MM.1S (cell line): ENCODE results near the gene CCDC77.
A peak's percentile ranks its signal among the peaks of the same experiment; 100 is the strongest.
"Not testable (repeated sequence)": the region's sequence is repeated elsewhere in the genome, so short reads cannot be mapped to it uniquely, and the experiment has no call there.

Experiments used
- DNase-seq: peaks from one replicate; pipeline ENCODE4 v3.0.0-alpha.2; 2015
- H2AFZ ChIP-seq: fragments of 300-600 bp; sonication (generic); 2 replicates; pipeline ENCODE4 v1.6.0; 2016; ENCODE audit warnings: antibody characterized with exemption, low read length
- H3F3A ChIP-seq: fragments of 300-600 bp; sonication (generic); 2 replicates; pipeline ENCODE4 v1.6.1; 2016; ENCODE audit warnings: mild to moderate bottlenecking, antibody characterized with exemption, low read length, moderate library complexity, mixed read lengths; ENCODE audit not compliant: insufficient read depth
- H3K27ac ChIP-seq: fragments of 300-600 bp; sonication (generic); 2 replicates; pipeline ENCODE4 v1.5.1; 2016; ENCODE audit warnings: mild to moderate bottlenecking, low read length
- H3K27me3 ChIP-seq: fragments of 300-600 bp; sonication (generic); replicated peaks from 2 replicates; pipeline ENCODE4 v1.6.0; 2016; ENCODE audit warnings: low read length; ENCODE audit not compliant: insufficient read depth
- H3K36me3 ChIP-seq: fragments of 300-600 bp; sonication (generic); replicated peaks from 2 replicates; pipeline ENCODE4 v1.6.1; 2016; ENCODE audit warnings: mild to moderate bottlenecking, low read length, mixed read lengths; ENCODE audit not compliant: insufficient read depth
- H3K4me1 ChIP-seq: fragments of 300-600 bp; sonication (generic); 2 replicates; pipeline ENCODE4 v1.6.1; 2016; ENCODE audit warnings: low read length, mixed read lengths
- H3K4me2 ChIP-seq: fragments of 300-600 bp; sonication (generic); 2 replicates; pipeline ENCODE4 v1.6.0; 2016; ENCODE audit warnings: low read depth, low read length
- H3K4me3 ChIP-seq: fragments of 300-600 bp; sonication (generic); 2 replicates; pipeline ENCODE4 v1.5.1; 2016; ENCODE audit warnings: low read length, mixed read lengths
- H3K79me2 ChIP-seq: fragments of 300-600 bp; sonication (generic); 2 replicates; pipeline ENCODE4 v1.6.1; 2016; ENCODE audit warnings: mixed run types, low read length, mixed read lengths
- H3K9ac ChIP-seq: fragments of 300-600 bp; sonication (generic); 2 replicates; pipeline ENCODE4 v1.6.1; 2016; ENCODE audit warnings: low read length, mixed read lengths
- H3K9me2 ChIP-seq: fragments of 300-600 bp; sonication (generic); replicated peaks from 2 replicates; pipeline ENCODE4 v1.6.1; 2016; ENCODE audit warnings: mild to moderate bottlenecking, low read length, mixed read lengths; ENCODE audit not compliant: insufficient read depth
- H3K9me3 ChIP-seq: fragments of 300-600 bp; sonication (generic); replicated peaks from 2 replicates; pipeline ENCODE4 v1.6.1; 2016; ENCODE audit warnings: mild to moderate bottlenecking, low read length, mixed read lengths; ENCODE audit not compliant: insufficient read depth
- H4K20me1 ChIP-seq: fragments of 300-600 bp; sonication (generic); 2 replicates; pipeline ENCODE4 v1.6.1; 2016; ENCODE audit warnings: mild to moderate bottlenecking, low read length, moderate library complexity, mixed read lengths; ENCODE audit not compliant: insufficient read depth
- CTCF ChIP-seq: fragments of 300-600 bp; sonication (generic); IDR thresholded peaks from 2 replicates; pipeline ENCODE4 v1.5.1; 2016; ENCODE audit warnings: antibody characterized with exemption, low read length, mixed read lengths
- EZH2 ChIP-seq: fragments of 300-600 bp; sonication (generic); optimal IDR thresholded peaks from 2 replicates; pipeline ENCODE3; 2017; ENCODE audit warnings: low read depth, mild to moderate bottlenecking, antibody characterized with exemption, low read length, mixed read lengths
- EZH2phosphoT487 ChIP-seq: fragments of 300-600 bp; sonication (generic); IDR thresholded peaks from 2 replicates; pipeline ENCODE4 v1.6.1; 2018; ENCODE audit warnings: antibody characterized with exemption, low read length

Gene CCDC77

GRCh38 chr12:418432-418831, 17.0 kb downstream of the CCDC77 start:
- H3K36me3 ChIP-seq, result no peaks in the 10 kb centered on the region; the same call in 1 of the 2 replicates
- no peak overlapping the region for H3K9ac ChIP-seq
- no peak overlapping the region for H3K4me2 ChIP-seq
- no peaks in the 10 kb centered on the region for H3K27me3 ChIP-seq
- H4K20me1 ChIP-seq, result no peaks in the 10 kb centered on the region
- no peaks in the 10 kb centered on the region for H3K9me3 ChIP-seq
- no peak overlapping the region for H3K27ac ChIP-seq
- DNase-seq, result no peak
- no peaks in the 10 kb centered on the region for H3K4me1 ChIP-seq
- H3K4me3 ChIP-seq, result no peak overlapping the region
- no peak overlapping the region for H2AFZ ChIP-seq
- no peaks in the 10 kb centered on the region for H3K79me2 ChIP-seq
- no peak for TF ChIP-seq EZH2
- no peak for TF ChIP-seq CTCF
- no peak for TF ChIP-seq EZH2phosphoT487
- H3F3A ChIP-seq, result no peaks in the 10 kb centered on the region
- H3K9me2 ChIP-seq, result no peaks in the 10 kb centered on the region

- no peak overlapping the region for H3K27ac ChIP-seq
- no peaks in the 10 kb centered on the region for H3K79me2 ChIP-seq
- H3K4me3 ChIP-seq, result no peak overlapping the region
- no peak overlapping the region for H3K4me2 ChIP-seq
- H2AFZ ChIP-seq, result no peak overlapping the region
- H3K9me2 ChIP-seq, result no peaks in the 10 kb centered on the region
- H3K4me1 ChIP-seq, result no peaks in the 10 kb centered on the region
- H3K36me3 ChIP-seq, result no peaks in the 10 kb centered on the region
- TF ChIP-seq CTCF, result no peak
- no peak for TF ChIP-seq EZH2phosphoT487
- TF ChIP-seq EZH2, result no peak
- H3K27me3 ChIP-seq, result no peaks in the 10 kb centered on the region
- no peaks in the 10 kb centered on the region for H3F3A ChIP-seq
- no peaks in the 10 kb centered on the region for H3K9me3 ChIP-seq
- H3K9ac ChIP-seq, result no peak overlapping the region
- no peak for DNase-seq
- no peaks in the 10 kb centered on the region for H4K20me1 ChIP-seq
These were observed 21.1 kb downstream of the CCDC77 start for GRCh38 chr12:422526-422925.

GRCh38 chr12:435737-436136, 34.3 kb downstream of the CCDC77 start:
- H2AFZ ChIP-seq, H3K79me2 ChIP-seq, H3K27me3 ChIP-seq, H3K9me2 ChIP-seq, H3K4me1 ChIP-seq, H3K4me3 ChIP-seq, H3K4me2 ChIP-seq, H3F3A ChIP-seq, H4K20me1 ChIP-seq, H3K9me3 ChIP-seq, DNase-seq, H3K36me3 ChIP-seq, H3K9ac ChIP-seq, H3K27ac ChIP-seq: not testable (repeated sequence)

- Histone ChIP-seq H3F3A (no peaks in the 10 kb centered on the region), H3K27ac (no peak overlapping the region), H3K4me3 (no peak overlapping the region), H3K9me2 (no peaks in the 10 kb centered on the region), H3K9ac (no peak overlapping the region), H3K9me3 (no peaks in the 10 kb centered on the region), H3K4me2 (no peak overlapping the region), H3K36me3 (no peaks in the 10 kb centered on the region), H3K4me1 (no peaks in the 10 kb centered on the region), H4K20me1 (no peaks in the 10 kb centered on the region), H3K27me3 (no peaks in the 10 kb centered on the region), H3K79me2 (no peaks in the 10 kb centered on the region), H2AFZ (no peak overlapping the region)
- peak; percentile 33 for DNase-seq
- TF ChIP-seq EZH2 (no peak), CTCF (peak; percentile 64)
These were observed 40.9 kb downstream of the CCDC77 start for GRCh38 chr12:442235-442884.
